22Rv1 (cell line): Measurements from ENCODE around the gene SLC7A11.
"Not testable (repeated sequence)": the region's sequence is repeated elsewhere in the genome, so short reads cannot be mapped to it uniquely, and the experiment has no call there.

Source experiments
- H3K27ac ChIP-seq: fragments of 450-650 bp; 2 replicates; pipeline ENCODE4 v1.5.1; 2017
- CTCF ChIP-seq: fragments of 450-650 bp; IDR thresholded peaks from 2 replicates; pipeline ENCODE4 v1.5.1; 2017; ENCODE audit warnings: mild to moderate bottlenecking
- ZFX ChIP-seq: fragments of 450-650 bp; IDR thresholded peaks from 2 replicates; pipeline ENCODE4 v1.6.1; 2017; ENCODE audit warnings: antibody characterized with exemption, borderline replicate concordance

The SLC7A11 gene

GRCh38 chr4:138216272-138216867, 25.8 kb downstream of the SLC7A11 start:
- no peak overlapping the region for H3K27ac ChIP-seq
- TF ChIP-seq ZFX (no peak), CTCF (no peak)

GRCh38 chr4:138210576-138210975, 31.6 kb downstream of the SLC7A11 start:
- H3K27ac ChIP-seq = not testable (repeated sequence)

DNA sequence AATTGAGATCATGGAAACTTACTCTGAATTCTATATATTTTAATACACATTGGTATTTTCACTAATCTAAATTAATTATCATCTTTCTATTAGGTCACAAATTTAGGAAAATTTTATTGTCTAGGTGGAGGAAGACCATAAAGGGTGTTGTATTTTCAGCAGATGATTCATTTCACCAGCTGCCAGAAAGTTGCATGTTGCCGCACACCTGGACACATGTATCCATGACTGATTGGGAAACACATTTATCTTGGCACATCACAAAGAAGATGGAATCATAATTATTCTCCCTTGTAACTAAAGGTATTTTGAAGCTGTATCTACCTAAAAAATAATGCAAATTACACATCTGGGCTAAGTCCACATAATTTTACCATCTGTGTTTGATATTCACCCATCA, 33.1 kb downstream of the SLC7A11 start:
- TF ChIP-seq CTCF = no peak
- no peak overlapping the region for H3K27ac ChIP-seq

DNA sequence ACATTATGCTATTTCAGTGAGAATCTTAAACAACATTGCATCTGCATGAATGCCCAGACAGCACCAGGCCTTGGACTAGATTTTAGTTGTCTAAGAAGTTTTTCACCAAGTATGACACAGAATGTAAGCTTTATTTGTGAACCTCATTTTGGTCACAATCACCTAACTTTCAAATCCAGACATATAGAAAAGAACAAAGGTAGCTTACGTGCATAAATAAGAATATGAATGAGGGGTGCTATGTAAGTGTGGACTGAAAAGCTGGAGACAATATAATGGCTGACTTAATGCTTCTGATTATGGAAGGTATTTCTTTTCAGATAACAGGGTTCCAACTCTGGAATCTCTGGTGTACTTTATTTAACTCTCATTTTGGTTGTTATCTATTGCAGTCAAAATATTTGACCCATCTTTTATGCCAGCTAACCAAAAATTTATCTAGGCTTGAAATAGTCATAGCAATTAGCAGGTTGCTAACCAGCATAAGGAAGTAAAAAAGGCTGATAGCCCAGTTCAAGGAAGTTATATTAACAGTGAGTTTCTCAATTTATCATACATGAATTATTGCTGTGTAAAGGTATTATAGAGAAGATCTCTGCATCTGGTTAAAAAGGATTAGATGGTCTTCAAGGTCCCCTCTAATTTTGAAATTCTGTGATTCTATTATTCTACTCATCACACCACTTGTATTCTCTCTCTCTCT, 36.5 kb downstream of the SLC7A11 start:
- H3K27ac ChIP-seq = no peak overlapping the region
- TF ChIP-seq CTCF = no peak
- TF ChIP-seq ZFX = no peak

- no peak for TF ChIP-seq CTCF
- no peak for TF ChIP-seq ZFX
- H3K27ac ChIP-seq = no peak overlapping the region
These were observed 37.6 kb downstream of the SLC7A11 start for GRCh38 chr4:138204507-138204906.

GRCh38 chr4:138202686-138203085, 39.5 kb downstream of the SLC7A11 start:
- no peak for TF ChIP-seq ZFX
- TF ChIP-seq CTCF = no peak
- H3K27ac ChIP-seq = no peak overlapping the region

DNA sequence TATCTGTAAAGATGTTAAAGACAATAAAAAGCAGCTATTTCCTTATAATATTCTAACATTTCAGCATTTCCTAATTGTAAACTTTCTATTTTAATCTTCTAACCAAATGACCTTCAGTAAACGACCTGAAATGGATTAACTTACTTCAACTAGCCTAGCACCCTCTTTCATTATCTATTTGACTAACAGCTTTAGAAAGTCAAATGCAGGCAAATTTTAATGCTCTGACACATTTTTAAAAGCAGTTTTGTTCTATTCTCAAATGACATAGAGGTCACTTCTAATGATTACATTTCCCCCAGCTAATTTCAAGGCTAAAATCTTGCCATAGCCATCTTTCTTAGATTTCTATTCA, 41.9 kb downstream of the SLC7A11 start:
- H3K27ac ChIP-seq = peak overlapping the region; percentile 68
- TF ChIP-seq CTCF = no peak
- no peak for TF ChIP-seq ZFX
